COR-L47 (cell line): ENCODE measurements around the gene SH3BP5.

Experiments used
- DNase-seq: peaks from one replicate; lab custom pipeline; 2025; lab: John Stamatoyannopoulos, UW

SH3BP5 gene

DNA sequence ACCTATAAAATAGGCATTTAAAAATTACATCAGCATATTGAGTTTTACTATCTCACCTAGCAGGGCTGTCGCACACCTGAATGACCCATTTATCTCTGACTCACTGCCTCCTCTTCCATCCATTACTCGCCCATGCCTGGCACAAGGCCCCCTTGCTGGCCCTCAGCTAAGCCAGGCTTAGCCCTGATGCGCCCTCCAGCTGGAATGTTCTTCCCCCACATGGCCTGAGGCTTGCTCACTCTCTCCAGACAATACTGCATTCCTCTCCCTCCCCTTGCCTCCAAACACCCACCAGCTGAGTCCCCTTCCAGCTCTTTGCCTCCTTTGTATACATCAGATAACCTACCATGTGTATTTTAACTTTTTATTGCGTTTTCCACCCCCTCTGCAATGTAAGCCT, 7.2 kb downstream of the SH3BP5 start:
- no peak for DNase-seq

DNA sequence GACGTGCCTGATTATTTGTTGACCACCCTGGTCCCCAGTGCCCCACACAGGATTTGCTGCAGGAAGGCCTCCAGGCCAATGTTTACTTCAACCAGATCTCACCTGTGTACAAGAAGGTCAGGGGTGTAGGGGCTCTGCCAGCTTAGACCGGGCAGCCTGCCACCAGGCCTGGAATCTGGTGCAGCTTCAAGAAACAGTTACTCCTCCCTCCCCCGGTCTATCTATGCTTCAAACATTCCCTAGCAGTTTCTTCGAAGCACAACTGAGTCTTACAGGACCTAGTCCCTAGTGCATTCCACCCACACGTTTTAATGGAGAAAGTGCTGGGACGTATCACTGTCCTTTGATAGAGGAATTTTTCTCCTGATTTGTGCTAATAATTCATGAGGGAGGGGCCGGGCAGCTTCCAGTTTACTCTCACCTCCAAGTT, 8.0 kb downstream of the SH3BP5 start:
- DNase-seq = no peak

DNA sequence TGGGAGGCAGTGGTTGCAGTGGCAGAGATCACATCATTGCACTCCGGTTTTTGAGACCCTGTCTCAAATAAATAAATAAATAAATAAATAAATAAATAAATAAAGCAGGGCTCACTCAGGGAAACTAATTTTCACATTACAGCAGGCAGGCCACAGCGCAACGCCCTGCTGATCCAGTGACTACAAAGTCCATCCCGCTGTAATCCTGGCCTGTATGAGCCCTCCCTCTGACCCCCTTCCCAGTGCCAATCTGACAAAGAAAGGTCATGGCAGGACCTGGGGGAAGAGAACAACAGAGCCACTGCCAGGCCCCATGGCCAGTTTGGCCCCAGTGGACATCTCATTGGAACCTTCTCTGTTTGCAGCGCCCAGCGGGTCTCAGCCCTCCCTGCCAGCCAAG, 9.3 kb downstream of the SH3BP5 start:
- DNase-seq = no peak

DNA sequence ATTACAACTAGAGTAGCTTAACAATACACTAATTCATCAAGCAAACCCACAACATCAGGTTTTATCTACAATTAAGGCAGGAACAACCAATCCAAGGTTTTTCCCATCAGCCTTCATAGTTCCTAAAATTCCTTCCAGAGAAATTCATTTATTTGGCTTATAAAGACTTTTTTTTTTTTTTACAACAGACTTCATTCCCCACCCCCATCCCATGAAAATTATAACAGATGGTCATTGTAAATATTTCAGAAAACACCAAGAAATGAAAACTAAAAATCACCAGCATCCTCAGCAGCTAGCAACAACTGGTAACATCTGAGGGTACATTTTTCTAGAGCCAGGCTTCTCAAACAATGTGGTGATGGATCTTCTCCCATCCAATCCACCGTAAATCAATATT, 11.0 kb downstream of the SH3BP5 start:
- DNase-seq = no peak

DNA sequence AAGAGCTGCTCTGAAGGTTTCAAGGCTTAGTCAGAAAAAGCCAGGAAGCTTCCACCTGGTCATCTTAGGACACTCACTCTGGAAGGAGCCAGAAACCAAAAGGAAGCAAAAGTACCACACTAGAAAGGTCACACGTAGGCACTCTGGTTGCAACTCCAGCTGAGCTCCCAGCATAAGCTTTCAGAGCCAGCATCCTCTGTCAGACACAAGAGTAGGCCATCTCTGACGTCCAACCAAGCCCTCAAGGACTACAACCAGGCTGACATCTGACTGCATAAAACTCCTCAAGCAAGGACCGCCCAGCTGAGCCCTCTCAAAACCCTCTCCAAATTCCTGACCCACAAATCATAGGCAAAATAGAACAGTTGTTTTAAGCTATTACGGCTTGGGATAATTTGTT, 12.8 kb downstream of the SH3BP5 start:
- no peak for DNase-seq

DNA sequence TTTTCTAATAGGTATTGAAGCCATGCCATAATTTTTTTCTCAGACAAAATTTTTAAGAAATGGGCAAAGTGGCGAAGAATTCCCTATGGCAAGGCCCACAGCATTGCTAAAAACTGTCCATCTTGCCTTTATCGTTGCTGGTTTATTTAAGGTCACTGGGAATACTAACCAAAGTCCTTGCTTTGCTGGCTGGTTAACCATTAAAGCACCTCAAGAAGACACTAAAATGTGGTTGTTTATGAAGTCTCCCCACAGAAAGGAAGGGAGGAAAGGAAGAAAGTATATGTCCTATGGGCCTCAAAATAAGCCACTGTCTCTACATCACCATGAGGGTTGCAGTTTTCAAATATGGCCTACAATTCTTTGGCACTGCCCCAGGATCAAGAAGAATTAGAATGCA, 13.2 kb downstream of the SH3BP5 start:
- no peak for DNase-seq

DNA sequence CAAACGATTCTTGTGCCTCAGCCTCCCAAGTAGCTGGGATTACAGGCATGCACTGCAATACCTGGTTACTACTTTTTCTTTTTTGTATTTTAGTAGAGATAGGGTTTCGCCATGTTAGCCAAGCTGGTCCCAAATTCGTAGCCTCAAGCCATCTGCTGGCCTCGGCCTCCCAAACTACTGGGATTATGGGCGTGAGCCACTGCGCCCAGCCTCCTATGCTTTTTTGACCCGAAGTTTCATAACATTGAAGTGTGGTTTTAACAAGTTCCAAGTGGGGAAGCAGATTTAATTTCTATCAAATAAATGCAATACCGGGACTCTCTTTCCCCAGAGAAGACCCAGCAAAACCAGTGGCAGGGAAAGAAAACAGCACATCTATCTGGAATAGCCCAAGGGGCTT, 13.7 kb downstream of the SH3BP5 start:
- no peak for DNase-seq

DNA sequence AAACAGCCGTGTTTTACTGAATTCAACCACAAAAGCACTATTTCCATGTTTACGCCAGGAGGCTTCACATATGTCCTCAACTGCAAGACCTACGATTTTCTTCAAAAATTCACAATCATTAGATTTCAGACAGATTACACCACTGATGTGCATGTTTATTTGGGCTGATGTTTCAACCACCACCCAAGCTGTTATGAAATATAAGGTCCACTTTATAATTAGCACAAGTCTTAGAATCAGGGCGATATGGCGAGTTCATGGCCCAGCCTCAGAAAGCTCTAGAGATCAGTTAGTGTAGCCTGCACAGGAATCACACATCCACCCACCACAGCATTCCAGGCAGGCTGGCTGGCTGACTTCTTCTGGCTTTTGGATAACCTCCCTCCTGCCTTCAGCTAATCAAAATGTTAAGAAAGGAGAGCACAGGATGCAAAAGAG, 15.4 kb downstream of the SH3BP5 start:
- no peak for DNase-seq

DNA sequence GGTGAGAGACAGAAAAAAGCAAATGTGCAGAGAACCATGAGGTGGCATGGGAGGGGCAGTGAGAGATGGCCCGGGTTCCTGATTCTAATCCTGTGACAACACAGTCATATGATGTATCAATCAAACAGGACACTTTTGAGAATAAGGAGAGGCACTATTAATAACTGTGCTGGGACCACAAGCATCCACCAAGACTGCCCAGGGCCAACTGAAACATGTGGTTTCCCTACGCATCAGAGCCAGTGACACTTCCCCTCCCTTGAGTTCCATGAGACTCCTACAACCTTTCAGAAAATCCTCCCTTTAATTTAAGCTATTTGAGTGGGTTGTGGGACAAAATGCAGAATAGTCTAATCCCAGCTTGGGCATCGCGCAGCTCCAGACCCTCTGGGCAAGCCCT, 17.4 kb downstream of the SH3BP5 start:
- no peak for DNase-seq

DNA sequence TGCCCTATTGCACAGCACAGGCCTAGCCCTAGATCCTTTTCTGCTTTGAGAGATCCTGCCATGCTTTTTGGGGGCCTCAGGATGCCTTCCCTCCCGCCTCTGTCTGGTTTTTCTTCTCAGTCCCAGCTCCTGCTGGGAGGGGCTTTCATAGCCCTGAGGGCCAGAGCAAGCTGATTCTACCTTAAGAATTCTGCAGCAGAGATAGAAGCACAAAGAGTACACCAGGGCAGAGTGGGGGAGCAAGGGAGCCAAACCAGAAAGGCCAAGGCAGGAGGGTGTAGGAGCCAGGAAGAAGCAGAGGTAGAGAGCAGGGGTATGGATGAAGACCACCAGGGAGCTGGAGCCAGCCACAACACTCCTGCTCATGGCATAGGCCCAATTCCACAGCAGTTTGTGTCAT, 18.1 kb downstream of the SH3BP5 start:
- DNase-seq = no peak

DNA sequence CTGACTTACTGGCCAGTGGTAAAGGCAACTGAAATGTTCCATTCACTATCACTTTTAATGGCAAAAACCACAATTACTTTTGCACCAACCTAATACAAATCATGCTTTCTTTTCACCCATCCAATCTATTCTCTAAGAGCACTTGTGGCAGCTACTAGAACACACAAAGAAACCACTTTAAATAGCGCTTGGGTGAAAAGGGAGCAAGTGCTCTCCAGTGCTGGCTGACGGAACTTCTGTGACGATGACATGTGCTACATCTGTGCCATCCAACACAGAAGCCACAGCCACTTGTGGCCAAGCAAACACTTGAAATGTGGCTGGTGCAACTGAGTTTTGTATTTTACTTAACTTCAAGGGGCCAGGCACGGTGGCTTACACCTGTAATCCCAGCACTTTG, 18.9 kb downstream of the SH3BP5 start:
- DNase-seq = no peak

DNA sequence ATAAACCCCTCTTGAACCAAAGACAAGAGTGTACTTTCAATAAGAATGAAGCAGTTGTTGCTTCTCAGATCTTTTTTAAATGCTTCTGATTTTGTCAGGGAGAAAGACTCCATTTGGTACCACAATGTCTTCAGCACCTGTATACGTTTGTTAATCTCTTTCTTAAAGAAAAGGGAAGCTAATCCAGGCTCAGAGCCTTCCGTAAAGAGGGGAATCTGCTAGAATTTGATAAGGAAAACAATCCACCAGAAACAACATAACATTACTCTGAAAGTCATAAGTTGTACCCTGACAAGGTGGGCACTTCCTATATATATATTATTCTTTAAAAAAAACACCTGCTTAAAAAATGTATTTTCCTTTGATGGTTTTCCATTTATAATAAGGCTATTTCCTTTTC, 19.8 kb downstream of the SH3BP5 start:
- no peak for DNase-seq

DNA sequence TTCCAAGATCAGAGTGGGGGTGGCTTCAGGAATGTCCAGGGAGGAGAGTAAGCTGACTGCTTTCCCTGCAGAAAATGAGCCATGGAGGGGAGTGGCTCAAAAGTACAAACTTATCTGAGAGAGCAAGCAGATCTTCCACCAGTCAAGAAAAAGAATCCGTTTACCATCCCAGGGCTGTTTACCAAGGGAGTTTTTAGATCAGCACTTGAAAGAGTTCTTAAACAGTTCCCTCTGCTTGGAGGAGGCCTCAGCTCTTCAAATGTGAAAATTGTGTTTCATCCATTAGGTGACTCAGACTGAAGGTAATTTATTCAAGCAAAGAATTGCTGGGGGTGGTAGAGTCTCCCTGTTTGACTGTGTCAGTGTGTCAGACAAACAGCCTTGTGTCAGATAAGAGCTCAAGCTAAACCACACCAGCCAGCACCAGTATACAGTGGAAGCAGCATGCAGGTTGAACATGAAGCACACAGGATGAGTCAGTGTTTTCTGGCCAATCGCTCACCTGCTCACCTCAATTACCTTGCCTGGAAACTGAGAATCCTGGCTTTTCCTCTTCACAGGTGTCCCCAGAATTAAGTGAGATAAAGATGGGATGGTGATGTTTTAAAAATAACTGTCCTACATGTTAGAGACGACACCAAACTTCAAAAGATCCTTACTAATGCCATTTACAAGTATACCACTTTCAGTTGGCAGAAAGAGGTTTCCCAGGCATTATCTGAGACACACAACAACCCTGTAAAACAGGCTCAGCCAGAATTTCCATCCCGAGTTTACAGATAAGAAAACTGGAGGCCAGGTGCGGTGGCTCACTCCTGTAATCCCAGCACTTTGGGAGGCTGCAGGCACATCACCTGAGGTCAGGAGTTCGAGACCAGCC, 21.7 kb downstream of the SH3BP5 start:
- no peak for DNase-seq

DNA sequence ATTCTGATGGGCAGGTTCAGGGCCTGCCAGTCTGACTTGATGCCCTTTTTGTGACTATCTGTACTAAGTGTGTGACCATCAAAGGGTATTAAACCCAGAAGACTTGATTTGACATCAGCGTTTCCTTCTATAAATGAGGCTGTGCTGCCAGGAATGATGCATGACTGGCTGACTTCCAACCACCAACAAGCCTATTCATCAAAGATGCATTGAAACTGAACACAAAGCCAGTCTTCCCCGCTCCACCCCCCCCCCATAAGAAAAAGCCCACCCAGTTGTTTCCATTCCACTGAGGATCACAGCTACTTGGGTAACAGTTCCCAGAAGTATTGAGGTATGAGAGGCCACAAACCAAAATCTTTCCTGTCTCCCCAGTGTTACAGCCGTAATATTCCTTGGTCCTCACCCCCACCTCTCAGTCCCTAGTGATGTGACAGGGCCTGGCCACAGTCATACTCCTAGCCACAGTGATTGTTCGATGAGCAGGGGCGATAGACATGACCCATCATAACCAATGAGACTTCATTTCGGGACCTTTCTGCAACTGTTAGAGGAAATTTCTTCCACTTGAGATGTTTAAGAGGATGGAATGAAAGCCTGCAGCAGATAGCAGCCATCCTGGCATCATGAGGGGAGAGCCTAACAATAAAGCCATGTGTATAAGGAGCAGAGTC, 22.6 kb downstream of the SH3BP5 start:
- no peak for DNase-seq

DNA sequence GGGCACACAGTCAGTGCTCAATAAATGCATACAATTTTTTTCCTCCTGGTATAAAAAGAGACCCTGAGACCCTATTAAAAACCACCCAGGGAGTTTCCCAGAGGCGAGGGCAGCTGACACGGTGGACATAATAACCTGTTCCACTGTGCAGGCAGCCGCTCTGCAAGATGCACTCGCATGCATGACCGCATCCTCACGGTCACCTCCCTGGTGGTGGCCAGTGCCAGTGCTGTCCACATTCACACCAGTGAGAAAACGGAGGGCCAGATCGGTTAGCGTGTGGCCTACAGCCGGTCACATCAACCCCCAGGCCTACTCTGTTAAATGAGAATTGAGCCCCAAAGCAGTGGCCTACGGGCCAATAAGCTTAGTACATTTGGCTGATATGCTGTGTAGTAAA, 24.8 kb downstream of the SH3BP5 start:
- DNase-seq = no peak

DNA sequence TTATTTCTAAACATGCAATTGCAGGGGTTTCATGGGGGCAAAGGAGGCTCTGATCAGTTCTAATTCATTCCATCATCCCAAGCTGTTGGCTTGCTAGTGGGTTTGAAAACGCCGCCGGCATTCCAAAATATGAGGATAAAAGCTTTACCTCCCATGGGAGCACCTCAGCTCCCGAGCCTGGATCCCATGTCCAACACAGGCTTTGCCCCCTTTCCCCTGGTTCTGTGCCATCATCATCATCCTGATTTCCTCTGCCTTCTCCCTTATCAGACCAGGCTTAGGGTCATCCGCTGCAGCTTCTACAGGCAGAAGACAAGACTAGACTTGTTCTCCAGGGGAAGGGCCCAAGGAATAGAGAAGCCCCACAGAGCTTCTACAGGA, 25.4 kb downstream of the SH3BP5 start:
- no peak for DNase-seq

DNA sequence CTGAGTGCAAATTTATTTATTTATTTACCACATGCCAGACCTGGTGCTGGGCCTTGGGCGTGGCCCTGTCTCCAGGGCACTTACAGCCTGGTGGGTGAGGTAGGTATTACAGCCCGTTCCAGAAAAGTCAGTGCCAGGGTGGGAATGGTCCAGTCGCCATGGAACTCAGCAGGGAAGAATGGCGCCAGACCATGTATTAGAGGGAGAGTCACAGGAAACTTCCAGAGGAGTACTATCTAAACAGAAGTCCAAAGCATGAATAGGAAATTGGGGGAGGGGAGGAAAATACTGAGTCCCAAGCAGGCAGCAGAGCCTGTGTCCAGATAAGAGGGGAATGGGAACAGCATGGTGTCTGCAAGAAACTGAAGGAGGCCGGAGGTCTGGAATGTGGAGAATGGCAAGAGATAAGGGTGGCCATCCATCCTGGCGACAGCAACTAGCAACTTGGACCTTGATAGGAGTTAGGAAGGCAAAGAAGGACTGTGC, 27.0 kb downstream of the SH3BP5 start:
- no peak for DNase-seq

DNA sequence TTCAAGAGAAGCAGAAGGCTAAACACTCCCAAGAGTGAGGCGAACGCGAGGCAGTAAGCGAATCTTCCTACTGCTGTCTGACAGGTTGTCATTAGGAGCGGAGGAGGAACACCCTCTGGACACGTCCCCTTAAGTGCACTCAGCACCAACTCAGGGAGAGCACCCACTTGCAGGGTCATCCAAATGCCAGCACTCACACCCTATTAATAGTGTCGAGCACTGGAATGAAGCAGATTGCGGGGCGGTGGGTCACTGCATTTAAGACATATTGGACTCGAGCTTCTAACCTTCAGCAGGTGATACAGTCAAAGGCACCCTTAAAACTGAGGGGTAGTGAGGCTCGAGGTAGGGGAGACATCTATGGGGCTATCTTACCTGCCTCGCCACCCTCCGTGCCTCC, 28.7 kb downstream of the SH3BP5 start:
- no peak for DNase-seq

DNA sequence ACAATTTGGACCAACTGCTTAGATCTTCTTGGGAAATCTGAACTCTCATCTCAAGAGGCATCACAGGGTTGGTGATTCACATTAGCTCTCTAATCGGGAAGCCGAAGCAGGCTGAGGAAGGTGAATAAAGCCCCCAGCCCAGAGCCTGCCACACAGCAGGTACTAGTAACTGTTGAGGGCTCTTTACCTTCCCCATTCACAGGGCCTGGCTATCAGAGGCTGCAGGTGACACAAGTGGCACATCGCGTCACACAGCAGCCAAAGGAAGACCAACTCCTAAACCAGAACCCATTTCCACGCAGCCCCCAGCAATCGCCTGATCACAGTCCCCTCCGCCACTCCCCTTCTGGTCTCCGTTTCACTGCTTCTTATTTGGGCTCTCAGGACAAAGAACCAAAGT, 29.2 kb downstream of the SH3BP5 start:
- no peak for DNase-seq

DNA sequence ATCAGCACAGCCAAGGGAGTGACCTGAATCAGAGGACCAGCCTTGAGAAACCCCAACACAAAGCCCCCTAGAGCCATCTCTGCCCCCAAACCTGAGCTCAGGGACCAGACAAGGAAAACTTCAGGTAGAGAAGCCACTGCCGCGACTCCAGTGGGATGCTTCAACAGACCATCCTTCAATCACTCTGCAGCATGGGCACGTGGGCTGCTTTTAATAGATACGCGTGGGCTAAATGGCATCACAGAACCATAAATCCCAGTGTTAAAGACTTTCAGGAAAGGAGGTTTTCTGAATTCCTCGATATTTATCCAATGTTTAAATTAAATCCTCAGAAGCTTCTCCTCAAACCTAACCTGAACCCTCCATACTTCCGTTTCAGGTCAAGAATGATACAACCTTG, 30.6 kb downstream of the SH3BP5 start:
- no peak for DNase-seq

DNA sequence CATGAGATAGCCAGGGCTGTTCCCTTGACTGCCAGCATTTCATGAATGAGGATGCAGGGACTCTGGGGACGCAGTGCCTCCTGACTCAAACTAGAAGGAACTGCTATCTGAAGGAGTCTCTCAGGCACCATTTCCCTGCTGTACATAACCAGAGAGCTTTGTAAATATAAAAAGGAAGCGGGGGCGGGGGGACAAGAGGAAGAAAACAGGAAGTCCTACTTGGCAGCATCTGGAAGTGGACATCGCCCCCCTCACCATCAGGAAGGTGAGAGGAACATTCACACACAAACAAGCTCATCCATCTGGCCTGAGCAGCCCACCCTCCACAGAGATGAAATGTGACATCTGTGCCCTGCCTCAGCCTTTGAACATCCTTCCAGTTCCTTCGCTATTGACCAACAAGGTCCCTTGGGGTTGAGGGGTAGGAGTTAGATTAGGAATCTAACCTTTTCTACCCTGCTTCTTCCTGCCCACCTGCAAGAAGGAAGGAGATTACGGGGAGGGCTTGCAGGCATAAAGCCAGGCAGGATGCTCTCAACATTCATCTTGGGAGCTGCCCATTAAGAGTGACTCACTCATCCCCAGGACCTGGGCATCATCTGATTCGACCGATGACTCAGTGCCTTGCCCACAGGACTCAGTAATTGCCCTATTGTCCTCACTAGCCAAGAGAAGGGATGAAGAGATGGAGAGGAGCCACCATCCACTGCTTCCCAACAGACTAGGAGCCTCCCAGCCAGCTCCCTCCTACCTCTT, 31.9 kb downstream of the SH3BP5 start:
- DNase-seq = no peak

DNA sequence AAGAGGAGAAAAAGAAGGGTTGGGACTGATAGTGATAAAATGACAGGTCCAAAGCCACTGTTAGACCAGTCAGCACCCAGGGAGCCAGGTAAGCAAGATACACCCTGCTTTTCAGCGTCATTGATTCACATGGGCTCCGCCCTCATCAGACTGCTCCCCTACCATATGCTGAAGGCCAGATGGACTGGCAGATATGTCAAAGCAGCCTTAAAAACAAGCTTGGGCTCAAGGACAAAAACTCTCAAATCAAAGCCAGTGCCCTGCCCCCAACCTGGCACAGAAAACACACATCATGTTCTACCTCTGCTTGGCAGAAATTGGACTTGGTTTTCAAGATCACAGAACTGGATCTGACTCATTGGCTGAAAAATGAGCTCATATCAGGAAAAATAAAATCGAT, 33.4 kb downstream of the SH3BP5 start:
- no peak for DNase-seq

DNA sequence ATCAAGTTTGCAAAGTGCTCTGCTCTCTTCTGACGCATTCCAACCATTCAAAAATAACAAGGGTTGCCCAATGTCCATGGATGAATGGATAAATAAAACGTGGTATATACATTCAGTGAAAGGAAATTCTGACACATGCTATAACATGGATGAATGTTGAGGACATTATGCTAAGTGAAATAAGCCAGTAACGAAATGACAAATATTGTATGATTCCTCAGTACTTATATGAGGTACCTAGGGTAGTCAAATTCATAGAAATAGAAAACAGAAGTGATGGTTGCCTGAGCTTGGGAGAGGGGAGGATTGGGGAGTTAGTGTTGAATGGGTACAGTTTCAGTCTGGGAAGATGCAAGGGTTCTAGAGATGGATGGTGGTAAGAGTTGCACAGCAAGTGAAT, 33.9 kb downstream of the SH3BP5 start:
- DNase-seq = no peak
